Measurements from ENCODE around the gene PTPRD. TPM values are rescaled to one million over a fixed set of nuclear protein-coding genes. Genes with fewer than 3 reads are reported as not detected.

Gene PTPRD
- total RNA-seq, 1 experiment from 2014 or later, result 32.5 TPM

DNA sequence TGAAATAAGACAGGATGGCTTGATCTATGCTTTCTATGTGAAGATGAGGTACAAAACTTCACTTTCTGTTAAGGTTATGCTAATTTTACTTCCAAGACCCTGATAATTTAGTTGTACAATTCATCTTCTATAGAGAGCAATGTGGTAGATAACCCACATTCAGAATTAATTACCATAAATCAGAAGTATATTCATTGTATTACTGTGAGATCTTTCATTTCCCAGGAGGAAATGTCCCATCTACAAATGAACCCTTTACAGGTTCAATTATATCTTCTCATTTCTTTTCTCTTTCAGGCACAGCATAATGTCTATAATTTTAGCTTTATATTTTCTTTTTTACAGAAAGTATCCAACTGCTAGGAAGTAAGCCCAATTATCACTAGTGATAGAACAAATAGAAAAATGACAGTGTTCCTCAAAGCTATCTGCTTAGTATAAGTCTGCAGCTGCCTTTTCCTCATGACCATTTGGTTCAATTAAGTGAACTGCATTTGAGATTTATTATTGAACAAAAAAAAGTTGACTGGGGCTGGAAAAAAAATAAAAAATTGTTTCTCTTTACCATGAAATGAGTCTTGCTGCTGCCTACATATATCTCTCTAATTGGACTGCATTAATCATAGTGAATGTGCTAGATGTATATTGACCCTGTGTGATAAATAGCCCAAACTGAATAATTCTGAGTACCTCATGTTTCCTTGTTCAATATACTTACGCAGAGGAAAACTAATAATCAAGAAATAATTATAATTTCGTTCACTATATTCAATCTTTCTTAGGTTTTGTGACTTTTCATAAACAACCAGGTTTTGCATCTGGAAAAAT is 1329.4 kb downstream of the PTPRD start:
- Histone ChIP-seq H4K20me1 (ENCODE audit: control insufficient read depth, insufficient read depth, insufficient read length) (no peaks in the 10 kb centered on the region), H3K27me3 (ENCODE audit: insufficient read depth, low read length) (no peaks in the 10 kb centered on the region), H2AK5ac (ENCODE audit: insufficient read length, low read length) (no peak overlapping the region), H3K27ac (ENCODE audit: insufficient read length, low read depth, low read length) (no peak overlapping the region), H3K4me1 (ENCODE audit: insufficient read depth, low read length) (no peaks in the 10 kb centered on the region), H3K23ac (ENCODE audit: insufficient read length, low read depth, low read length) (no peak overlapping the region), H4K5ac (ENCODE audit: insufficient read length, low read depth, low read length) (no peak overlapping the region), H2BK20ac (ENCODE audit: low read depth, low read length, poor library complexity, severe bottlenecking) (no peak overlapping the region), H3K79me2 (ENCODE audit: insufficient read depth, low read length) (no peaks in the 10 kb centered on the region), H2BK12ac (ENCODE audit: insufficient read length, low read depth, low read length) (no peak overlapping the region), H3K23me2 (ENCODE audit: insufficient read length, low read depth, low read length, poor library complexity, severe bottlenecking) (no peaks in the 10 kb centered on the region), H2BK15ac (ENCODE audit: low read depth, low read length) (no peak overlapping the region), H3K4me2 (ENCODE audit: insufficient read depth, insufficient read length, low read length) (no peak overlapping the region), H3T11ph (ENCODE audit: low read length) (no peak overlapping the region), H3K14ac (ENCODE audit: insufficient read depth, low read length) (no peak overlapping the region), H4K8ac (replicated peaks; ENCODE audit: insufficient read length, low read depth, low read length) (no peak overlapping the region), H2BK120ac (ENCODE audit: low read depth, low read length, poor library complexity, severe bottlenecking) (no peak overlapping the region), H3K9me3 (ENCODE audit: control insufficient read depth, low read depth, low read length) (no peaks in the 10 kb centered on the region), H3K79me1 (ENCODE audit: insufficient read depth, low read depth, low read length, poor library complexity, severe bottlenecking) (no peaks in the 10 kb centered on the region), H2BK5ac (ENCODE audit: insufficient read length, low read length) (no peak overlapping the region), H3K4ac (ENCODE audit: low read depth, low read length) (no peak overlapping the region), H2AFZ (ENCODE audit: low read length) (no peak overlapping the region), H3K18ac (ENCODE audit: insufficient read length, low read depth, low read length) (no peak overlapping the region), H3K9ac (ENCODE audit: extremely low read depth, insufficient read length, low read length) (no peak overlapping the region), H4K91ac (ENCODE audit: insufficient read length, low read depth, low read length) (no peak overlapping the region), H3K56ac (ENCODE audit: insufficient read length, low read depth, low read length) (no peak overlapping the region)
- no peak for DNase-seq
- Mint-ChIP-seq H3K27ac (no peak overlapping the region), H3K36me3 (ENCODE audit: insufficient read depth in 1 of 3, low read depth in 3 of 3) (no peaks in the 10 kb centered on the region), H3K4me1 (no peaks in the 10 kb centered on the region), H3K9me3 (no peaks in the 10 kb centered on the region), H3K27me3 (ENCODE audit: low read depth) (no peaks in the 10 kb centered on the region), H3K4me3 (no peak overlapping the region)
- TF ChIP-seq, protein P1, sequence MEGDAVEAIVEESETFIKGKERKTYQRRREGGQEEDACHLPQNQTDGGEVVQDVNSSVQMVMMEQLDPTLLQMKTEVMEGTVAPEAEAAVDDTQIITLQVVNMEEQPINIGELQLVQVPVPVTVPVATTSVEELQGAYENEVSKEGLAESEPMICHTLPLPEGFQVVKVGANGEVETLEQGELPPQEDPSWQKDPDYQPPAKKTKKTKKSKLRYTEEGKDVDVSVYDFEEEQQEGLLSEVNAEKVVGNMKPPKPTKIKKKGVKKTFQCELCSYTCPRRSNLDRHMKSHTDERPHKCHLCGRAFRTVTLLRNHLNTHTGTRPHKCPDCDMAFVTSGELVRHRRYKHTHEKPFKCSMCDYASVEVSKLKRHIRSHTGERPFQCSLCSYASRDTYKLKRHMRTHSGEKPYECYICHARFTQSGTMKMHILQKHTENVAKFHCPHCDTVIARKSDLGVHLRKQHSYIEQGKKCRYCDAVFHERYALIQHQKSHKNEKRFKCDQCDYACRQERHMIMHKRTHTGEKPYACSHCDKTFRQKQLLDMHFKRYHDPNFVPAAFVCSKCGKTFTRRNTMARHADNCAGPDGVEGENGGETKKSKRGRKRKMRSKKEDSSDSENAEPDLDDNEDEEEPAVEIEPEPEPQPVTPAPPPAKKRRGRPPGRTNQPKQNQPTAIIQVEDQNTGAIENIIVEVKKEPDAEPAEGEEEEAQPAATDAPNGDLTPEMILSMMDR (conservative IDR thresholded peaks at IDR 0.05), result no peak
- no CpG with 5 or more reads among the region's 2 CpGs for WGBS (ENCODE audit: extremely low coverage, insufficient read length, low lambda C conversion rate)

Data from H9 (cell line).